ENCODE results near the gene C2CD4D. TPM values are rescaled to one million over a fixed set of nuclear protein-coding genes. Genes with fewer than 3 reads are reported as not detected.

C2CD4D gene
- total RNA-seq, 1 experiment from 2014 or later = 0.94 TPM

DNA sequence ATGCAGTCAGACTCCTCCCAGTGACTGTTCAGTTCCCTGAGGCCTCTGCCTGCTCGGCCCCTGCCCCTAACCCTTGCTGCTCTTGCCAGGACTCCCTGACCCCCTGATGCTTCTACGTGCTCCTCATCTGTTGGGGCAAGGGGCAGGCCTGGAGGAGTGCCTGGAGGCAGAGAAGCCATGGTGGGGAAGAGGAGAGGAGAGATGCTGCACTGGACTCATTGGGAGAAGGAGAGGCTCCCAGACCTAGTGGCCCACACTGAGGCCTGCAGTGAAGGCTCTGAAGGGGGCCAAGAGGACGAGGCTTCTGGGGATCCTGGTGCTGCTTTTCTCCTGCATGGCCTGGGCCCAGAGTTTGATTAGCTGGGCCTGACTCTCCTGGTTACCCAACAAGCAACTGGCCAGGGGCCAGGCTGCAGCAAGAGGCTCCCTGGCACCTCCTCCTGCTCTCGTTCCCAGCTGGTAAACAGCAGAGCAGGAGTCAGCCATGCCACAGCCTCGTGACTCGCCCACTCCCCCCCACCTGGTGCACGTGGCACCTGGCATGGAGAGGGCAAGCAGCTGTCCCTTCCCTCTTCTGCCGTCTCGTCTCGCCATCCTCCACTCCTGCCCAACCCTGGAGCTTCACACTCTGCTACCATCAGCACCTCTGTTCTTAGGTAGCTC lies 7.2 kb downstream of the C2CD4D start:
- POLR2A ChIA-PET = no interaction called here

More for the DNA sequence above, 7.2 kb downstream of the C2CD4D start:
- TF ChIP-seq SP1 (CRISPR knock-in tag; conservative IDR thresholded peaks at IDR 0.05) = no peak
- TF ChIP-seq, protein P1, sequence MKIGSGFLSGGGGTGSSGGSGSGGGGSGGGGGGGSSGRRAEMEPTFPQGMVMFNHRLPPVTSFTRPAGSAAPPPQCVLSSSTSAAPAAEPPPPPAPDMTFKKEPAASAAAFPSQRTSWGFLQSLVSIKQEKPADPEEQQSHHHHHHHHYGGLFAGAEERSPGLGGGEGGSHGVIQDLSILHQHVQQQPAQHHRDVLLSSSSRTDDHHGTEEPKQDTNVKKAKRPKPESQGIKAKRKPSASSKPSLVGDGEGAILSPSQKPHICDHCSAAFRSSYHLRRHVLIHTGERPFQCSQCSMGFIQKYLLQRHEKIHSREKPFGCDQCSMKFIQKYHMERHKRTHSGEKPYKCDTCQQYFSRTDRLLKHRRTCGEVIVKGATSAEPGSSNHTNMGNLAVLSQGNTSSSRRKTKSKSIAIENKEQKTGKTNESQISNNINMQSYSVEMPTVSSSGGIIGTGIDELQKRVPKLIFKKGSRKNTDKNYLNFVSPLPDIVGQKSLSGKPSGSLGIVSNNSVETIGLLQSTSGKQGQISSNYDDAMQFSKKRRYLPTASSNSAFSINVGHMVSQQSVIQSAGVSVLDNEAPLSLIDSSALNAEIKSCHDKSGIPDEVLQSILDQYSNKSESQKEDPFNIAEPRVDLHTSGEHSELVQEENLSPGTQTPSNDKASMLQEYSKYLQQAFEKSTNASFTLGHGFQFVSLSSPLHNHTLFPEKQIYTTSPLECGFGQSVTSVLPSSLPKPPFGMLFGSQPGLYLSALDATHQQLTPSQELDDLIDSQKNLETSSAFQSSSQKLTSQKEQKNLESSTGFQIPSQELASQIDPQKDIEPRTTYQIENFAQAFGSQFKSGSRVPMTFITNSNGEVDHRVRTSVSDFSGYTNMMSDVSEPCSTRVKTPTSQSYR (CRISPR knock-in tag; IDR thresholded peaks at IDR 0.05) = no peak
- TF ChIP-seq NR1H2 (CRISPR knock-in tag; IDR thresholded peaks at IDR 0.05) = no peak
- TF ChIP-seq JUN (CRISPR knock-in tag; IDR thresholded peaks at IDR 0.05) = no peak
- TF ChIP-seq, protein P2, sequence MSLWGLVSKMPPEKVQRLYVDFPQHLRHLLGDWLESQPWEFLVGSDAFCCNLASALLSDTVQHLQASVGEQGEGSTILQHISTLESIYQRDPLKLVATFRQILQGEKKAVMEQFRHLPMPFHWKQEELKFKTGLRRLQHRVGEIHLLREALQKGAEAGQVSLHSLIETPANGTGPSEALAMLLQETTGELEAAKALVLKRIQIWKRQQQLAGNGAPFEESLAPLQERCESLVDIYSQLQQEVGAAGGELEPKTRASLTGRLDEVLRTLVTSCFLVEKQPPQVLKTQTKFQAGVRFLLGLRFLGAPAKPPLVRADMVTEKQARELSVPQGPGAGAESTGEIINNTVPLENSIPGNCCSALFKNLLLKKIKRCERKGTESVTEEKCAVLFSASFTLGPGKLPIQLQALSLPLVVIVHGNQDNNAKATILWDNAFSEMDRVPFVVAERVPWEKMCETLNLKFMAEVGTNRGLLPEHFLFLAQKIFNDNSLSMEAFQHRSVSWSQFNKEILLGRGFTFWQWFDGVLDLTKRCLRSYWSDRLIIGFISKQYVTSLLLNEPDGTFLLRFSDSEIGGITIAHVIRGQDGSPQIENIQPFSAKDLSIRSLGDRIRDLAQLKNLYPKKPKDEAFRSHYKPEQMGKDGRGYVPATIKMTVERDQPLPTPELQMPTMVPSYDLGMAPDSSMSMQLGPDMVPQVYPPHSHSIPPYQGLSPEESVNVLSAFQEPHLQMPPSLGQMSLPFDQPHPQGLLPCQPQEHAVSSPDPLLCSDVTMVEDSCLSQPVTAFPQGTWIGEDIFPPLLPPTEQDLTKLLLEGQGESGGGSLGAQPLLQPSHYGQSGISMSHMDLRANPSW (CRISPR knock-in tag; conservative IDR thresholded peaks at IDR 0.05; ENCODE audit: low read depth) = no peak
- no peak for TF ChIP-seq SMAD3 (CRISPR knock-in tag; IDR thresholded peaks at IDR 0.05; ENCODE audit: borderline replicate concordance)
- no peak for TF ChIP-seq SOX15 (CRISPR knock-in tag; IDR thresholded peaks at IDR 0.05)
- TF ChIP-seq, protein P3, sequence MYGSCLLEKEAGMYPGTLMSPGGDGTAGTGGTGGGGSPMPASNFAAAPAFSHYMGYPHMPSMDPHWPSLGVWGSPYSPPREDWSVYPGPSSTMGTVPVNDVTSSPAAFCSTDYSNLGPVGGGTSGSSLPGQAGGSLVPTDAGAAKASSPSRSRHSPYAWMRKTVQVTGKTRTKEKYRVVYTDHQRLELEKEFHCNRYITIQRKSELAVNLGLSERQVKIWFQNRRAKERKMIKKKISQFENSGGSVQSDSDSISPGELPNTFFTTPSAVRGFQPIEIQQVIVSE (CRISPR knock-in tag; IDR thresholded peaks at IDR 0.05; ENCODE audit: borderline replicate concordance) = no peak
- no peak for TF ChIP-seq NR2C2 (CRISPR knock-in tag; IDR thresholded peaks at IDR 0.05)
- TF ChIP-seq ZNF317 (CRISPR knock-in tag; IDR thresholded peaks at IDR 0.05; ENCODE audit: borderline replicate concordance, low read depth) = no peak
- TF ChIP-seq MYBL2 (CRISPR knock-in tag; IDR thresholded peaks at IDR 0.05) = no peak
- TF ChIP-seq, protein P4, sequence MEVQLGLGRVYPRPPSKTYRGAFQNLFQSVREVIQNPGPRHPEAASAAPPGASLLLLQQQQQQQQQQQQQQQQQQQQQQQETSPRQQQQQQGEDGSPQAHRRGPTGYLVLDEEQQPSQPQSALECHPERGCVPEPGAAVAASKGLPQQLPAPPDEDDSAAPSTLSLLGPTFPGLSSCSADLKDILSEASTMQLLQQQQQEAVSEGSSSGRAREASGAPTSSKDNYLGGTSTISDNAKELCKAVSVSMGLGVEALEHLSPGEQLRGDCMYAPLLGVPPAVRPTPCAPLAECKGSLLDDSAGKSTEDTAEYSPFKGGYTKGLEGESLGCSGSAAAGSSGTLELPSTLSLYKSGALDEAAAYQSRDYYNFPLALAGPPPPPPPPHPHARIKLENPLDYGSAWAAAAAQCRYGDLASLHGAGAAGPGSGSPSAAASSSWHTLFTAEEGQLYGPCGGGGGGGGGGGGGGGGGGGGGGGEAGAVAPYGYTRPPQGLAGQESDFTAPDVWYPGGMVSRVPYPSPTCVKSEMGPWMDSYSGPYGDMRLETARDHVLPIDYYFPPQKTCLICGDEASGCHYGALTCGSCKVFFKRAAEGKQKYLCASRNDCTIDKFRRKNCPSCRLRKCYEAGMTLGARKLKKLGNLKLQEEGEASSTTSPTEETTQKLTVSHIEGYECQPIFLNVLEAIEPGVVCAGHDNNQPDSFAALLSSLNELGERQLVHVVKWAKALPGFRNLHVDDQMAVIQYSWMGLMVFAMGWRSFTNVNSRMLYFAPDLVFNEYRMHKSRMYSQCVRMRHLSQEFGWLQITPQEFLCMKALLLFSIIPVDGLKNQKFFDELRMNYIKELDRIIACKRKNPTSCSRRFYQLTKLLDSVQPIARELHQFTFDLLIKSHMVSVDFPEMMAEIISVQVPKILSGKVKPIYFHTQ (CRISPR knock-in tag; IDR thresholded peaks at IDR 0.05) = no peak
- TF ChIP-seq ETV6 (CRISPR knock-in tag; IDR thresholded peaks at IDR 0.05) = no peak
- no peak for TF ChIP-seq ZNF219 (CRISPR knock-in tag; IDR thresholded peaks at IDR 0.05; ENCODE audit: borderline replicate concordance)
- TF ChIP-seq ELF4 (CRISPR knock-in tag; IDR thresholded peaks at IDR 0.05; ENCODE audit: low read depth) = no peak
- no peak for TF ChIP-seq TP53 (CRISPR knock-in tag; IDR thresholded peaks at IDR 0.05)
- TF ChIP-seq, protein P5, sequence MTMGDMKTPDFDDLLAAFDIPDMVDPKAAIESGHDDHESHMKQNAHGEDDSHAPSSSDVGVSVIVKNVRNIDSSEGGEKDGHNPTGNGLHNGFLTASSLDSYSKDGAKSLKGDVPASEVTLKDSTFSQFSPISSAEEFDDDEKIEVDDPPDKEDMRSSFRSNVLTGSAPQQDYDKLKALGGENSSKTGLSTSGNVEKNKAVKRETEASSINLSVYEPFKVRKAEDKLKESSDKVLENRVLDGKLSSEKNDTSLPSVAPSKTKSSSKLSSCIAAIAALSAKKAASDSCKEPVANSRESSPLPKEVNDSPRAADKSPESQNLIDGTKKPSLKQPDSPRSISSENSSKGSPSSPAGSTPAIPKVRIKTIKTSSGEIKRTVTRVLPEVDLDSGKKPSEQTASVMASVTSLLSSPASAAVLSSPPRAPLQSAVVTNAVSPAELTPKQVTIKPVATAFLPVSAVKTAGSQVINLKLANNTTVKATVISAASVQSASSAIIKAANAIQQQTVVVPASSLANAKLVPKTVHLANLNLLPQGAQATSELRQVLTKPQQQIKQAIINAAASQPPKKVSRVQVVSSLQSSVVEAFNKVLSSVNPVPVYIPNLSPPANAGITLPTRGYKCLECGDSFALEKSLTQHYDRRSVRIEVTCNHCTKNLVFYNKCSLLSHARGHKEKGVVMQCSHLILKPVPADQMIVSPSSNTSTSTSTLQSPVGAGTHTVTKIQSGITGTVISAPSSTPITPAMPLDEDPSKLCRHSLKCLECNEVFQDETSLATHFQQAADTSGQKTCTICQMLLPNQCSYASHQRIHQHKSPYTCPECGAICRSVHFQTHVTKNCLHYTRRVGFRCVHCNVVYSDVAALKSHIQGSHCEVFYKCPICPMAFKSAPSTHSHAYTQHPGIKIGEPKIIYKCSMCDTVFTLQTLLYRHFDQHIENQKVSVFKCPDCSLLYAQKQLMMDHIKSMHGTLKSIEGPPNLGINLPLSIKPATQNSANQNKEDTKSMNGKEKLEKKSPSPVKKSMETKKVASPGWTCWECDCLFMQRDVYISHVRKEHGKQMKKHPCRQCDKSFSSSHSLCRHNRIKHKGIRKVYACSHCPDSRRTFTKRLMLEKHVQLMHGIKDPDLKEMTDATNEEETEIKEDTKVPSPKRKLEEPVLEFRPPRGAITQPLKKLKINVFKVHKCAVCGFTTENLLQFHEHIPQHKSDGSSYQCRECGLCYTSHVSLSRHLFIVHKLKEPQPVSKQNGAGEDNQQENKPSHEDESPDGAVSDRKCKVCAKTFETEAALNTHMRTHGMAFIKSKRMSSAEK (CRISPR knock-in tag; IDR thresholded peaks at IDR 0.05; ENCODE audit: borderline replicate concordance) = no peak
- no peak for TF ChIP-seq GTF2I (CRISPR knock-in tag; conservative IDR thresholded peaks at IDR 0.05)
- CTCF ChIA-PET = interaction anchor here (0.6 kb wide), 2 partner anchors 288 to 453 kb away, joined by 3 to 4 read pairs; no protein-coding TSS in a partner anchor
- H3K4me1 Mint-ChIP-seq = peaks cover 47% of the 10 kb centered on the region
- peaks cover 17% of the 10 kb centered on the region for H3K27me3 Mint-ChIP-seq (ENCODE audit: low read depth)
- no peaks in the 10 kb centered on the region for H3K36me3 Mint-ChIP-seq
- no peak for ATAC-seq
- no peaks in the 10 kb centered on the region for H3K9me3 Mint-ChIP-seq
- no peak overlapping the region for H3K4me3 Mint-ChIP-seq
- no peak overlapping the region for H3K27ac Mint-ChIP-seq
- no peak for DNase-seq (ENCODE audit: low spot score)

All from WTC11 (cell line).